Neutrophil (primary cell): Measurements from ENCODE around the gene PLEKHG2.
"Not testable (repeated sequence)": the region's sequence is repeated elsewhere in the genome, so short reads cannot be mapped to it uniquely, and the experiment has no call there.

ENCODE experiments used
- H3K27ac ChIP-seq: fragments of 200-600 bp; sonication (generic); 2 replicates; pipeline ENCODE4 v1.5.1; 2016; ENCODE audit warnings: mild to moderate bottlenecking, moderate library complexity
- H3K27me3 ChIP-seq: fragments of 200-600 bp; sonication (generic); 2 replicates; pipeline ENCODE4 v1.6.0; 2016; ENCODE audit warnings: mild to moderate bottlenecking
- H3K36me3 ChIP-seq: fragments of 200-600 bp; sonication (generic); 2 replicates; pipeline ENCODE4 v1.5.1; 2017
- H3K4me1 ChIP-seq, 2 experiments: fragments of 200-600 bp in 1 of 2; sonication (generic) in 1 of 2; 1 replicate in 1 of 2; 2 replicates in 1 of 2; pipeline versions ENCODE4 v1.5.1 to v1.6.1; 2013 to 2016; ENCODE audit warnings: low read depth in 1 of 2, low read length in 1 of 2, mild to moderate bottlenecking in 1 of 2, moderate library complexity in 1 of 2; ENCODE audit not compliant: control insufficient read depth in 1 of 2, insufficient read depth in 1 of 2
- H3K4me3 ChIP-seq, 2 experiments: fragments of 200-600 bp in 1 of 2; sonication (generic) in 1 of 2; 1 replicate in 1 of 2; 2 replicates in 1 of 2; pipeline ENCODE4 v1.5.1; 2013 to 2016; ENCODE audit warnings: low read depth in 1 of 2, low read length in 1 of 2, mild to moderate bottlenecking in 1 of 2, moderate library complexity in 1 of 2
- H3K9me3 ChIP-seq: fragments of 200-600 bp; sonication (generic); 2 replicates; pipeline ENCODE4 v1.5.1; 2016
- TF ChIP-seq, protein P1 (sequence below): fragments of 200-600 bp; sonication (generic); IDR thresholded peaks from 2 replicates; pipeline ENCODE4 v1.5.1; 2016; ENCODE audit warnings: antibody characterized with exemption

The PLEKHG2 gene

GRCh38 chr19:39377373-39378362 is 34.8 kb upstream of the PLEKHG2 start:
- TF ChIP-seq, protein P1, sequence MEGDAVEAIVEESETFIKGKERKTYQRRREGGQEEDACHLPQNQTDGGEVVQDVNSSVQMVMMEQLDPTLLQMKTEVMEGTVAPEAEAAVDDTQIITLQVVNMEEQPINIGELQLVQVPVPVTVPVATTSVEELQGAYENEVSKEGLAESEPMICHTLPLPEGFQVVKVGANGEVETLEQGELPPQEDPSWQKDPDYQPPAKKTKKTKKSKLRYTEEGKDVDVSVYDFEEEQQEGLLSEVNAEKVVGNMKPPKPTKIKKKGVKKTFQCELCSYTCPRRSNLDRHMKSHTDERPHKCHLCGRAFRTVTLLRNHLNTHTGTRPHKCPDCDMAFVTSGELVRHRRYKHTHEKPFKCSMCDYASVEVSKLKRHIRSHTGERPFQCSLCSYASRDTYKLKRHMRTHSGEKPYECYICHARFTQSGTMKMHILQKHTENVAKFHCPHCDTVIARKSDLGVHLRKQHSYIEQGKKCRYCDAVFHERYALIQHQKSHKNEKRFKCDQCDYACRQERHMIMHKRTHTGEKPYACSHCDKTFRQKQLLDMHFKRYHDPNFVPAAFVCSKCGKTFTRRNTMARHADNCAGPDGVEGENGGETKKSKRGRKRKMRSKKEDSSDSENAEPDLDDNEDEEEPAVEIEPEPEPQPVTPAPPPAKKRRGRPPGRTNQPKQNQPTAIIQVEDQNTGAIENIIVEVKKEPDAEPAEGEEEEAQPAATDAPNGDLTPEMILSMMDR, result no peak
- Histone ChIP-seq H3K4me1 (no peaks in the 10 kb centered on the region), H3K36me3 (peaks cover 100% of the 10 kb centered on the region), H3K27ac (no peak overlapping the region), H3K27me3 (no peaks in the 10 kb centered on the region), H3K9me3 (no peaks in the 10 kb centered on the region), H3K4me3 (no peak overlapping the region)

- not testable (repeated sequence) for H3K27me3 ChIP-seq, H3K4me3 ChIP-seq
- H3K36me3 ChIP-seq, result peaks cover 100% of the 10 kb centered on the region
Measured at GRCh38 chr19:39379366-39379765, 33.1 kb upstream of the PLEKHG2 start.

GRCh38 chr19:39379865-39380396 is 32.5 kb upstream of the PLEKHG2 start:
- Histone ChIP-seq H3K27me3 (no peaks in the 10 kb centered on the region), H3K27ac (no peak overlapping the region), H3K36me3 (peaks cover 99% of the 10 kb centered on the region), H3K4me3 (no peak overlapping the region), H3K4me1 (no peaks in the 10 kb centered on the region), H3K9me3 (no peaks in the 10 kb centered on the region)
- TF ChIP-seq, protein P1, result no peak

More at GRCh38 chr19:39379366-39379765, 33.1 kb upstream of the PLEKHG2 start:
- not testable (repeated sequence) for H3K27ac ChIP-seq, H3K4me1 ChIP-seq, H3K9me3 ChIP-seq

DNA sequence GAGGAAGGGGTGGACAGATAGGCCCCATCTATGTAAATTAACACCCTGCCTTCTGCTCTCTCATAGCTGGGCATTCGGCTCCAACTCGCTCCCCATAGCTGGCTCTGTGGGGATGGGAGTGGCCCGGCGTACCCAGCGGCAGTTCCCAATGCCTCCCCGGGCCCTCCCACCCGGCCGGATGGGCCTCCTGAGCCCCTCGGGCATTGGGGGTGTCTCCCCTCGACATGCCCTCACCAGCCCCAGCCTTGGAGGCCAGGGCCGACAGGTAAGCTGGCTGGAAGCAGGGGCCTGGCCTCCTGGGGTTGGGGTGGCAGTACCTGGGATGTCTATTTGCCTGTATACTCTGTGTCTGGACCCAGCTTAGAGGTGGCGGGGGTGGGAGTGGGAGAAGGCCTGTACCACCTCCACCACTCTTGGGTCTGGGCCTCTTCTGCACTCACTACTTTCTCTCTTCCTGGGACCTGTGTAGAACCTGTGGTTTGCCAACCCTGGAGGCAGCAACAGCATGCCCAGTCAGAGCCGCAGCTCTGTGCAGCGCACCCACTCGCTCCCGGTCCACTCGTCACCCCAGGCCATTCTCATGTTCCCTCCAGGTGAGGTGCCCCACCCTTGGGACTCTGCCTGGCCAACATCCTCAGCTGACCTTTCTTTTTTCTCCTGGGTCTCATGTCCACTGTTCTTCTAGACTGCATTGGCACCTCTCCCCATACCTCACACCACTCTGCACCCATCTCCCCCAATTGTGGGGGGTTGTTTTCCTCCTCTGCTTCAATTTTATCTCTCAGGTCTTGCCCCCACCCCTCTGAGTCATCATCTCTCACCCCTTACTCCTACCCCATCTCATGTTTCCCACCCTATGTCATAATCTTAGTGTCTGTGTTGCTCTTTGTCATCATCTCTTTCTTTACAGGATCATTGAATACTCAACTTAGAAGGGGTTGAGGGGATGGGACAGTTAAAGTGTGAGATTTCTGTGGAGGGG is 31.7 kb upstream of the PLEKHG2 start:
- H3K36me3 ChIP-seq, result peaks cover 99% of the 10 kb centered on the region
- no peak overlapping the region for H3K27ac ChIP-seq
- TF ChIP-seq, protein P1, result no peak
- H3K4me1 ChIP-seq, result no peaks in the 10 kb centered on the region
- H3K27me3 ChIP-seq, result no peaks in the 10 kb centered on the region
- H3K4me3 ChIP-seq, result no peak overlapping the region
- no peaks in the 10 kb centered on the region for H3K9me3 ChIP-seq

- H3K4me3 ChIP-seq, result no peak overlapping the region
- H3K27me3 ChIP-seq, result no peaks in the 10 kb centered on the region
- H3K4me1 ChIP-seq, result no peaks in the 10 kb centered on the region
- no peak overlapping the region for H3K27ac ChIP-seq
- TF ChIP-seq, protein P1, result no peak
- H3K36me3 ChIP-seq, result peaks cover 99% of the 10 kb centered on the region
- no peaks in the 10 kb centered on the region for H3K9me3 ChIP-seq
Measured at GRCh38 chr19:39381910-39382611, 30.4 kb upstream of the PLEKHG2 start.
